HK-2 (cell line): ENCODE data around the gene FJX1.

ENCODE experiments used
- DNase-seq: peaks from one replicate; pipeline ENCODE4 v3.0.0-alpha.2; 2018; ENCODE audit not compliant: unreplicated experiment

The FJX1 gene

GRCh38 chr11:35617687-35618496 is at the start of gene FJX1:
Gene FJX1, plus strand, starts transcription at chr11:35618460. Its CDS starts 177 bp downstream, at chr11:35618637.
- DNase-seq = peak; percentile 75

- no peak for DNase-seq
Measured at GRCh38 chr11:35571696-35572095, 46.6 kb upstream of the FJX1 start.

GRCh38 chr11:35579557-35580396 is 38.5 kb upstream of the FJX1 start:
- DNase-seq = no peak

- DNase-seq = no peak
Measured at GRCh38 chr11:35580397-35580781, 37.9 kb upstream of the FJX1 start.

GRCh38 chr11:35582033-35582432 is 36.2 kb upstream of the FJX1 start:
- no peak for DNase-seq

- DNase-seq = no peak
Measured at GRCh38 chr11:35583126-35583525, 35.1 kb upstream of the FJX1 start.

- no peak for DNase-seq
Measured at GRCh38 chr11:35583843-35584242, 34.4 kb upstream of the FJX1 start.

- no peak for DNase-seq
Measured at GRCh38 chr11:35584321-35584720, 33.9 kb upstream of the FJX1 start.

GRCh38 chr11:35585416-35585815 is 32.8 kb upstream of the FJX1 start:
- no peak for DNase-seq

GRCh38 chr11:35586222-35586621 is 32.0 kb upstream of the FJX1 start:
- DNase-seq = no peak

- no peak for DNase-seq
Measured at GRCh38 chr11:35587972-35588371, 30.3 kb upstream of the FJX1 start.

GRCh38 chr11:35588627-35589026 is 29.6 kb upstream of the FJX1 start:
- no peak for DNase-seq

- no peak for DNase-seq
Measured at GRCh38 chr11:35589281-35589680, 29.0 kb upstream of the FJX1 start.

- no peak for DNase-seq
Measured at GRCh38 chr11:35590412-35590811, 27.8 kb upstream of the FJX1 start.

GRCh38 chr11:35593143-35593542 is 25.1 kb upstream of the FJX1 start:
- peak; percentile 45 for DNase-seq

- DNase-seq = no peak
Measured at GRCh38 chr11:35594680-35595079, 23.6 kb upstream of the FJX1 start.

GRCh38 chr11:35598254-35599125 is 19.8 kb upstream of the FJX1 start:
- DNase-seq = peak; percentile 32

GRCh38 chr11:35600331-35600838 is 17.9 kb upstream of the FJX1 start:
- no peak for DNase-seq

GRCh38 chr11:35602160-35602793 is 16.0 kb upstream of the FJX1 start:
- DNase-seq = no peak

GRCh38 chr11:35602979-35603378 is 15.3 kb upstream of the FJX1 start:
- DNase-seq = no peak

- DNase-seq = no peak
Measured at GRCh38 chr11:35605706-35606105, 12.6 kb upstream of the FJX1 start.
